PC-3 (cell line): ENCODE data around the gene DCAF12. TPM values are rescaled to one million over a fixed set of nuclear protein-coding genes. Genes with fewer than 3 reads are reported as not detected.
A peak's percentile ranks its signal among the peaks of the same experiment; 100 is the strongest.

Source experiments
- ATAC-seq: fragments of 200-7000 bp; cut with Tn5 transposase; 2 replicates; pipeline ENCODE4 v1.9.1; 2020; ENCODE audit warnings: mild to moderate bottlenecking, moderate library complexity
- BruUV-seq: library from RNA; stranded (reverse); fragments of 400-500 nt; replicated peaks from 2 replicates; lab custom pipeline; 2021; lab: Mats Ljungman, UMichigan
- CTCF ChIA-PET: fragments of 300-600 bp; sonication (Branson Sonifier 250); formaldehyde crosslinking; loops from one replicate; lab custom pipeline; 2022; ENCODE audit warnings: antibody characterized with exemption; lab: Charles Lee
- POLR2A ChIA-PET: fragments of 300-600 bp; sonication (Branson Sonifier 250); formaldehyde crosslinking; loops from one replicate; lab custom pipeline; 2022; ENCODE audit warnings: antibody characterized with exemption; ENCODE audit not compliant: unreplicated experiment; lab: Charles Lee
- DNase-seq: peaks from one replicate; pipeline ENCODE4 v3.0.0-alpha.2; 2015
- H2AFZ ChIP-seq: fragments of 300-600 bp; sonication (generic); 2 replicates; pipeline ENCODE4 v1.6.0; 2016; ENCODE audit warnings: antibody characterized with exemption, low read length
- H3F3A ChIP-seq: fragments of 300-600 bp; sonication (generic); one replicate; pipeline ENCODE4 v1.6.0; 2017; ENCODE audit warnings: antibody characterized with exemption, low read length, control low read depth, mild to moderate bottlenecking; ENCODE audit not compliant: unreplicated experiment
- H3K27ac ChIP-seq: fragments of 300-600 bp; sonication (generic); 2 replicates; pipeline ENCODE4 v1.5.1; 2016; ENCODE audit warnings: mild to moderate bottlenecking, low read length
- H3K27me3 ChIP-seq: fragments of 300-600 bp; sonication (generic); 2 replicates; pipeline ENCODE4 v1.6.1; 2016; ENCODE audit warnings: low read length, mixed read lengths
- H3K36me3 ChIP-seq: fragments of 300-600 bp; sonication (generic); 2 replicates; pipeline ENCODE4 v1.6.1; 2016; ENCODE audit warnings: low read depth, mixed run types, low read length, mixed read lengths
- H3K4me1 ChIP-seq: fragments of 300-600 bp; sonication (generic); 2 replicates; pipeline ENCODE4 v1.5.1; 2016; ENCODE audit warnings: low read length; ENCODE audit not compliant: insufficient read depth
- H3K4me2 ChIP-seq: fragments of 300-600 bp; sonication (generic); 2 replicates; pipeline ENCODE4 v1.6.0; 2016; ENCODE audit warnings: low read length
- H3K4me3 ChIP-seq: fragments of 300-600 bp; sonication (generic); 2 replicates; pipeline ENCODE4 v1.5.1; 2016; ENCODE audit warnings: mild to moderate bottlenecking, low read length, mixed read lengths
- H3K79me2 ChIP-seq: fragments of 300-600 bp; sonication (generic); 2 replicates; pipeline ENCODE4 v1.6.1; 2017; ENCODE audit warnings: low read length, mixed read lengths
- H3K9ac ChIP-seq: fragments of 300-600 bp; sonication (generic); 2 replicates; pipeline ENCODE4 v1.6.0; 2016; ENCODE audit warnings: mild to moderate bottlenecking, low read length
- H3K9me2 ChIP-seq: fragments of 300-600 bp; sonication (generic); replicated peaks from 2 replicates; pipeline ENCODE4 v1.6.1; 2016; ENCODE audit warnings: mixed run types, low read length, mixed read lengths
- H3K9me3 ChIP-seq: fragments of 300-600 bp; sonication (generic); 2 replicates; pipeline ENCODE4 v1.6.1; 2016; ENCODE audit warnings: low read length, mixed read lengths
- H4K20me1 ChIP-seq: fragments of 300-600 bp; sonication (generic); 2 replicates; pipeline ENCODE4 v1.6.1; 2016; ENCODE audit warnings: low read length, mixed read lengths
- CTCF ChIP-seq: fragments of 300-600 bp; sonication (generic); conservative IDR thresholded peaks from 2 replicates; pipeline ENCODE4 v1.5.1; 2017; ENCODE audit warnings: antibody characterized with exemption, low read depth, mild to moderate bottlenecking, low read length
- EZH2 ChIP-seq: fragments of 300-600 bp; sonication (generic); IDR thresholded peaks from one replicate; pipeline ENCODE4 v1.6.1; 2017; ENCODE audit warnings: antibody characterized with exemption, mild to moderate bottlenecking, low read length; ENCODE audit not compliant: unreplicated experiment
- EZH2phosphoT487 ChIP-seq: fragments of 300-600 bp; sonication (generic); IDR thresholded peaks from 2 replicates; pipeline ENCODE4 v1.6.1; 2018; ENCODE audit warnings: mild to moderate bottlenecking, antibody characterized with exemption, low read length, borderline replicate concordance
- intact Hi-C: fragments of 100-400 bp; cut with micrococcal nuclease; formaldehyde crosslinking; loops from 2 replicates; pipeline ENCODE4 v1.9.0; 2023
- total RNA-seq: library from RNA; depleted of rRNA; stranded (reverse); fragments of >200 nt; gene quantifications from 2 replicates; pipeline ENCODE4 v1.2.3, GENCODE V29; 2014

DCAF12 gene
- total RNA-seq, 1 experiment from 2014 or later = 12.9 TPM

GRCh38 chr9:34085581-34086500, 40.7 kb downstream of the DCAF12 start:
- no peak overlapping the region for H3K9ac ChIP-seq
- no peaks in the 10 kb centered on the region for H4K20me1 ChIP-seq
- POLR2A ChIA-PET = no interaction called here
- TF ChIP-seq EZH2 (no peak), CTCF (no peak), EZH2phosphoT487 (no peak)
- H3K4me1 ChIP-seq = no peaks in the 10 kb centered on the region
- H3K79me2 ChIP-seq = no peaks in the 10 kb centered on the region
- peak; percentile 27; the same call in 1 of the 2 replicates for ATAC-seq
- no peak overlapping the region for H3K27ac ChIP-seq
- H2AFZ ChIP-seq = no peak overlapping the region
- no peaks in the 10 kb centered on the region for H3F3A ChIP-seq
- CTCF ChIA-PET = no interaction called here
- BruUV-seq = no TSS peak
- peaks cover 7% of the 10 kb centered on the region; the same call in 1 of the 2 replicates for H3K36me3 ChIP-seq
- intact Hi-C loops = no loop called here
- no peak for DNase-seq
- no peaks in the 10 kb centered on the region for H3K27me3 ChIP-seq
- no peak overlapping the region for H3K4me3 ChIP-seq
- no peak overlapping the region for H3K4me2 ChIP-seq
- no peaks in the 10 kb centered on the region for H3K9me3 ChIP-seq
- no peaks in the 10 kb centered on the region for H3K9me2 ChIP-seq

GRCh38 chr9:34084562-34084961, 41.9 kb downstream of the DCAF12 start:
- ATAC-seq = no peak
- Histone ChIP-seq H3K4me2 (no peak overlapping the region), H3F3A (no peaks in the 10 kb centered on the region), H3K9me3 (no peaks in the 10 kb centered on the region), H2AFZ (no peak overlapping the region), H3K9ac (no peak overlapping the region), H3K36me3 (peaks cover 7% of the 10 kb centered on the region; the same call in 1 of the 2 replicates), H3K9me2 (no peaks in the 10 kb centered on the region), H3K79me2 (no peaks in the 10 kb centered on the region), H3K4me3 (no peak overlapping the region), H3K4me1 (no peaks in the 10 kb centered on the region), H3K27ac (no peak overlapping the region), H3K27me3 (no peaks in the 10 kb centered on the region), H4K20me1 (no peaks in the 10 kb centered on the region)
- DNase-seq = no peak
- ChIA-PET CTCF (no interaction called here), POLR2A (interaction anchor here (0.6 kb wide), 1 partner anchor 12 kb away, joined by 3 read pairs; no protein-coding TSS in a partner anchor)
- BruUV-seq = no TSS peak
- TF ChIP-seq EZH2 (no peak), EZH2phosphoT487 (no peak), CTCF (no peak)
- intact Hi-C loops = no loop called here

GRCh38 chr9:34079181-34079580, 47.3 kb downstream of the DCAF12 start:
- TF ChIP-seq EZH2 (no peak), EZH2phosphoT487 (no peak), CTCF (no peak)
- H3K9me3 ChIP-seq = no peaks in the 10 kb centered on the region
- H3K36me3 ChIP-seq = no peaks in the 10 kb centered on the region
- no peaks in the 10 kb centered on the region for H4K20me1 ChIP-seq
- H3K9me2 ChIP-seq = no peaks in the 10 kb centered on the region
- ChIA-PET CTCF (no interaction called here), POLR2A (no interaction called here)
- H3K4me3 ChIP-seq = no peak overlapping the region
- no peaks in the 10 kb centered on the region for H3K27me3 ChIP-seq
- no peak overlapping the region for H3K9ac ChIP-seq
- ATAC-seq = peak; percentile 43
- H3K4me2 ChIP-seq = no peak overlapping the region
- DNase-seq = peak; percentile 57
- no peaks in the 10 kb centered on the region for H3K4me1 ChIP-seq
- no peak overlapping the region for H3K27ac ChIP-seq
- intact Hi-C loops = no loop called here
- no peak overlapping the region for H2AFZ ChIP-seq
- no peaks in the 10 kb centered on the region for H3F3A ChIP-seq
- no peaks in the 10 kb centered on the region for H3K79me2 ChIP-seq
- BruUV-seq = no TSS peak
